Testis (tissue), 3 donors: ENCODE results near the gene BCKDHA. TPM values are rescaled to one million over a fixed set of nuclear protein-coding genes. Genes with fewer than 3 reads are reported as not detected.
A peak's percentile ranks its signal among the peaks of the same experiment; 100 is the strongest.

Experiments used
- DNase-seq: peaks from one replicate; pipeline ENCODE4 v3.0.0-alpha.2; 2019
- H3K27ac ChIP-seq, 2 donors: fragments of 200-600 bp; sonication (generic); one replicate each; pipeline ENCODE4 v1.5.1; 2019
- H3K27me3 ChIP-seq: fragments of 200-600 bp; sonication (generic); one replicate; pipeline ENCODE4 v1.5.1; 2019
- H3K36me3 ChIP-seq: fragments of 200-600 bp; sonication (generic); one replicate; pipeline ENCODE4 v1.5.1; 2017; ENCODE audit warnings: low read depth; ENCODE audit errors: missing control alignments
- H3K4me1 ChIP-seq: fragments of 200-600 bp; sonication (generic); one replicate; pipeline ENCODE4 v1.5.1; 2019
- H3K4me3 ChIP-seq, 2 donors: fragments of 200-600 bp; sonication (generic); one replicate each; pipeline ENCODE4 v1.5.1; 2017 to 2019
- H3K9me3 ChIP-seq: fragments of 200-600 bp; sonication (generic); one replicate; pipeline ENCODE4 v1.5.1; 2017
- CTCF ChIP-seq, 3 experiments: fragments of 450-650 bp in 2 of 3; fragments of 200-600 bp in 1 of 3; sonication (generic) in 1 of 3; IDR thresholded peaks; one replicate each; pipeline ENCODE4 v1.5.1; 2016 to 2019; ENCODE audit warnings: antibody characterized with exemption in 3 of 3, mild to moderate bottlenecking in 2 of 3, moderate library complexity in 1 of 3
- POLR2A ChIP-seq: fragments of 450-650 bp; IDR thresholded peaks from one replicate; pipeline ENCODE4 v1.6.1; 2017; ENCODE audit warnings: antibody characterized with exemption, mild to moderate bottlenecking, moderate library complexity
- WGBS, 2 donors: methylation state at CpG; one replicate each; pipeline ENCODE4 v1.1.5; 2018; 5-methylcytosine and 5-hydroxymethylcytosine counted together
- intact Hi-C: fragments of 100-400 bp; cut with DNase I; formaldehyde crosslinking; loops from one replicate; pipeline ENCODE4 v1.15.1; 2023; ENCODE audit warnings: low total_unique reads
- polyA plus RNA-seq: library from polyadenylated mRNA; stranded (reverse); fragments of 350-450 nt; fragmentation: Illumina TruSeq; extraction: RNeasy Lipid Tissue Mini Kit (QIAGEN cat#74804); gene quantifications from one replicate; pipeline ENCODE4 v1.2.3, GENCODE V29; 2014; ENCODE audit warnings: low read depth, low replicate concordance; ENCODE audit not compliant: insufficient read depth
- total RNA-seq, 2 donors: library from RNA; depleted of rRNA; stranded (reverse); fragments of >200 nt; gene quantifications; one replicate each; pipeline ENCODE4 v1.2.3, GENCODE V29; 2016

The BCKDHA gene
- total and polyA plus RNA-seq, 3 donors from 2014 or later = 53.1 to 81.3 (median 80.8) TPM

DNA sequence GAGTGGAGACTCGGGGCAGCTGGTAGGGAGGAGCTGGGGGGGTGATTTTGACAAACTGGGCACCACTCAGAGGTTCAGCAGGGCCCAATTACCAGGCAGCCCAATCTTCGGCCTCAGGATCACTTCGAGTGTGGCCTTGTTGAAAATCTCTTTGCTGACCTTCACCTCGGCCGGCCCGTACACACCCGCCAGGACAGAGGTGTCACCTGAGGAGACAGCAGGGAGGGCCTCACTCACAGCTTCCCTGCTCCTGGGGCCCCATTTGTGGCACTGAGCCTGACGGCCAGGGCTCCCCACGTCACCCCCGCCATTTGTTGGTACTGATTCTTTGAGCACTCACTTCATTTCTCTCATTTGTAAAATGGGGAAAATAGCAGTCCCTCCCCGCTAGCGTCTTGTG, 4.8 kb upstream of the BCKDHA start:
- 52 to 70% methylated on average over 8 to 12 of the region's 12 CpGs for WGBS, 2 donors

GRCh38 chr19:41395355-41395754, 2.3 kb upstream of the BCKDHA start:
- Histone ChIP-seq H3K27me3 (no peaks in the 10 kb centered on the region), H3K36me3 (no peaks in the 10 kb centered on the region), H3K27ac (no peak overlapping the region), H3K4me1 (peaks cover 17% of the 10 kb centered on the region), H3K4me3 (no peak overlapping the region), H3K9me3 (no peaks in the 10 kb centered on the region)
- DNase-seq = no peak
- TF ChIP-seq POLR2A (no peak), CTCF (IDR thresholded peaks at IDR 0.05) (no peak)
- intact Hi-C loops = no loop called here
- WGBS, 2 donors = 75 to 80% methylated on average over 6 of the region's 6 CpGs

More for the DNA sequence above, 4.8 kb upstream of the BCKDHA start:
- no peak overlapping the region for H3K4me3 ChIP-seq
- TF ChIP-seq CTCF (IDR thresholded peaks at IDR 0.05) (no peak), POLR2A (no peak)
- intact Hi-C loops = no loop called here
- no peaks in the 10 kb centered on the region for H3K9me3 ChIP-seq
- no peak for DNase-seq
- no peaks in the 10 kb centered on the region for H3K36me3 ChIP-seq
- H3K27me3 ChIP-seq = no peaks in the 10 kb centered on the region
- no peak overlapping the region for H3K27ac ChIP-seq
- peaks cover 8% of the 10 kb centered on the region for H3K4me1 ChIP-seq

- H3K27me3 ChIP-seq = no peaks in the 10 kb centered on the region
- peaks cover 17% of the 10 kb centered on the region for H3K4me1 ChIP-seq
- peak overlapping the region; percentile 80 to 92 for H3K27ac ChIP-seq
- WGBS, 2 donors = 0 to 1% methylated on average over 5 of the region's 5 CpGs
- H3K4me3 ChIP-seq = peak overlapping the region; percentile 93 to 98
- no peaks in the 10 kb centered on the region for H3K9me3 ChIP-seq
- no peak for TF ChIP-seq POLR2A
- H3K36me3 ChIP-seq = no peaks in the 10 kb centered on the region
- intact Hi-C loops = no loop called here
- DNase-seq = no peak
These were observed 416 bp downstream of the BCKDHA start for GRCh38 chr19:41398050-41398418.

GRCh38 chr19:41398598-41398997, 980 bp downstream of the BCKDHA start:
- 15 to 23% methylated on average over 3 of the region's 3 CpGs for WGBS, 2 donors
- H3K27me3 ChIP-seq = no peaks in the 10 kb centered on the region
- no peaks in the 10 kb centered on the region for H3K9me3 ChIP-seq
- H3K4me1 ChIP-seq = peaks cover 17% of the 10 kb centered on the region
- DNase-seq = no peak
- H3K4me3 ChIP-seq = peak overlapping the region; percentile 93 to 98
- H3K27ac ChIP-seq = peak overlapping the region in 1 of 2 donors; percentile 80
- H3K36me3 ChIP-seq = no peaks in the 10 kb centered on the region
- intact Hi-C loops = no loop called here
- TF ChIP-seq POLR2A = no peak
- no peak for TF ChIP-seq CTCF (IDR thresholded peaks at IDR 0.05)

GRCh38 chr19:41399091-41399490, 1.5 kb downstream of the BCKDHA start:
- Histone ChIP-seq H3K4me1 (peaks cover 17% of the 10 kb centered on the region), H3K36me3 (no peaks in the 10 kb centered on the region), H3K4me3 (no peak overlapping the region), H3K27ac (no peak overlapping the region), H3K27me3 (no peaks in the 10 kb centered on the region), H3K9me3 (no peaks in the 10 kb centered on the region)
- intact Hi-C loops = no loop called here
- TF ChIP-seq CTCF (IDR thresholded peaks at IDR 0.05) (no peak), POLR2A (no peak)
- 51 to 69% methylated on average over 3 of the region's 3 CpGs for WGBS, 2 donors
- no peak for DNase-seq
